Activated gamma-delta T cell (primary cell): ENCODE data around the gene PTCD3.

Experiments used
- DNase-seq: peaks from one replicate; lab custom pipeline; 2025; lab: John Stamatoyannopoulos, UW
- total RNA-seq, 2 donors: gene quantifications; one replicate each; lab custom pipeline; 2026; lab: John Stamatoyannopoulos, UW

PTCD3 gene
- total RNA-seq = 228 to 258 reads per million in 2 donors

DNA sequence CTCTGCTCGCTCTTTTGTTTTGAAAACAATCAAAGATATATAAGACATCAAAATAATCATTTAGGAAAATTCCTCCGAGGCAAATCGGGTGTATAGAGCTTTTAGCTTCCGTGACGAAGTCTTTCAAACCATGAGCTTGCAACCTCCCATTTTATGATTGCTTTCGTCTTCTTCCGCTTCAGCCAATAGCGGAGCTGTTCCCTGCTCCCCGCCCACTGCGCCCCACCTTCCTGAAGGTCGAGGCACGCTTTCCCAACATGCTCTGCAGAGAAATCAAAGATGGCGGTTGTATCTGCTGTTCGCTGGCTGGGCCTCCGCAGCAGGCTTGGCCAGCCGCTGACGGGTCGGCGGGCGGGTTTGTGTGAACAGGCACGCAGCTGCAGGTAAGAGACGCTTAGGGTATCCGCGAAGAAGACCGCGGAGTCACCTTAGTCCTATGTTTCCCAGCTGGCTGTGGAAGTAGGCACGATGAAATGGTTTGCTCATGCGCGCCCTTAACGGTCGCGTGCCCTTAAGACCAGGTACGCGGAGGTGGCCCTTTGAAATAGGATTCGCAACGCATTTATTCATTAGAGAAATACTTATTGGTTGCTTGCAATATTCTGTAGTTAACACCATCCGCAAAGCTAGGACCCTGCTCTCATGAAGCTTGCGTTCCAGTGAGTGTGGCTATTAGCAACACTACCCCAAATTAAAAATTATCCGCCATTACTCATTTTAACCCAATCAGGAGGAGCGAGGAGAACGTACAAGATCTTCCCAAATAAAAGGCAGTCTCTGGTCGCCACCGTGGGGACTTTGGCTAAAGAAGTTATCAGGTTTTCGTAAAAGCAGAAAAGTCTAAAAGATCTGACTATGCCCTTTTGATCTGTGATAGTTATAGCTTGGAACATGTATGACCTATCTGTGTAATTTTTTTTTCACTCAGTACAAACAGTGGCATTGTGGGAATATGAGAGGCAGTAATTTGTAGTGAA lies at the start of gene PTCD3:
PTCD3 (plus strand) TSS at position 267 of the 977 bp plus-strand sequence; CDS start at position 280, 13 bp downstream.
- DNase-seq = peak; percentile 71

GRCh38 chr2:86056590-86057331 lies 49.3 kb upstream of the PTCD3 start:
- no peak for DNase-seq

GRCh38 chr2:86062043-86062442 lies 44.0 kb upstream of the PTCD3 start:
- DNase-seq = no peak

GRCh38 chr2:86064006-86064405 lies 42.0 kb upstream of the PTCD3 start:
- no peak for DNase-seq

GRCh38 chr2:86065512-86065911 lies 40.5 kb upstream of the PTCD3 start:
- no peak for DNase-seq

DNA sequence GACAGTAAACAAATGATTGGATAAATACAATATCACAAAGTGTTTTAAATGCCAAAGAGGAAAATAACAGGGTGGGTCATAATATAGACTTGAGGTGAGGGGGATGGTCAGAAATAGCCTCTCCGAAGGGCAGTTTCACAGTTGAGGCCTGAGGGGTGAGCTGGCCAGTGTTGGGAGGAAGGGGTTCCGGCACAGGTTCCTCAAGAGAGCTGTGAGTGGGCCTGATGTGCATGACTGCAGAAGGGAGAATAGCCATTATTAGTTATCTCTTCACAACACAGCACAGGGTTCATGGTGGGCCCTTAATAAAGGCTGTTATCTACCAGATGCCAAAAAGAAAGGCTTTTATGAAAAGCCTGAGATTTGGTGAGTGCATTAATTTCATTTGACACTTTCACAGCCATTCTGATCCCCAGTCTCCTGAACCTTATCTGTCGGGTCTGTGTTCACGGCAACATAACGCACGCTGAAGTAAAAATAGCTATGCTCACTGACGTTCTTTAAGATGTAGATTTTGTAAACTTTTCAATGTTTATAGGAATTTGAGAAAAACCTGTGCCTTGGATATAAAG lies 39.9 kb upstream of the PTCD3 start:
- DNase-seq = no peak

DNA sequence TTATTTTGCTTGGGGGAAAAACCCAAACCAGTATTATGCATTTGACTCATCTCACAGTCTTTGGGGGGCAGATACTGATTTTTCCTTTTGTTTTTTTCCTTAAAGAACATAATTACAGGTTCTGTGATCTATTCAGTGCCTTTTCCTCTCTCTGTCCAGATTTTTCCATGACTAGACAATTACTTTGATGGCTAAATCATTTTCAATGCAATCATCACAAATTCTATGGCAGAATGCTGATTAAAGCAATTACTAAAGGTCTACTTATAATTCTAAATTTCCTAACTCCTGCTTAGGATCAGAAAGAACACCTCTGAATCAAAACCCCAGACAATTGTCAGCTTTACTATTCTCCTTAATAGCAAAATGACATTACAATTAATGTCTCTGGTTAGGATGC lies 39.1 kb upstream of the PTCD3 start:
- no peak for DNase-seq

- no peak for DNase-seq
Observed at GRCh38 chr2:86068136-86068588, 37.9 kb upstream of the PTCD3 start.

- no peak for DNase-seq
Observed at GRCh38 chr2:86068648-86069047, 37.4 kb upstream of the PTCD3 start.

DNA sequence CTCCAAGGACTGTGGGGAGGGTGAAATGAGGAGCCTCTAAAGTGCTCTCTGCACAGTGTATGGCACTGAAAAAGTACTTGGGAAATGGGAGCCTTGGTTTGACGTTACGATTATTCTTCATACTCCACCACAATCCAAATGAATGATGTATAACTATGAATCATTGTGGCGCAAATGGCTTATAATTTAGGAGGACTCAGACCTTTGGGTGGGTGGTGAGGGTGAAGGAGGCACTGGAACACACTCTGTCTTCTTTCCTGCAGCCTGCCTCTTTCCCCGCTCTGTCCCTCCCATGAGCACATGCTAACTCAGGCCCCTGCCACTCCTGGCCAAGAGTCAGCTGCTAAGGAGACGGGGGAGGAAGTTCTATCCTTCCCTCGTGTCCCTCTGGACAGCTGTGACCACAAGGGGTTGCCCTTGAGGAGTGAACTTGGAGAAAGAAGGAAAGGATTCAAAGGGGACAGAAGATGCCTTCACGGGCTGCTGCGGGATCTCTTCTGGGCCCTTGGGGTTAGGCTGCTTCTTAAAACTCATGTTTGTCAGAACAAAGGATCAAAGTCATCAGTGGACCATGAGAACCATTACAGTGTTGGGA lies 36.8 kb upstream of the PTCD3 start:
- DNase-seq = no peak

DNA sequence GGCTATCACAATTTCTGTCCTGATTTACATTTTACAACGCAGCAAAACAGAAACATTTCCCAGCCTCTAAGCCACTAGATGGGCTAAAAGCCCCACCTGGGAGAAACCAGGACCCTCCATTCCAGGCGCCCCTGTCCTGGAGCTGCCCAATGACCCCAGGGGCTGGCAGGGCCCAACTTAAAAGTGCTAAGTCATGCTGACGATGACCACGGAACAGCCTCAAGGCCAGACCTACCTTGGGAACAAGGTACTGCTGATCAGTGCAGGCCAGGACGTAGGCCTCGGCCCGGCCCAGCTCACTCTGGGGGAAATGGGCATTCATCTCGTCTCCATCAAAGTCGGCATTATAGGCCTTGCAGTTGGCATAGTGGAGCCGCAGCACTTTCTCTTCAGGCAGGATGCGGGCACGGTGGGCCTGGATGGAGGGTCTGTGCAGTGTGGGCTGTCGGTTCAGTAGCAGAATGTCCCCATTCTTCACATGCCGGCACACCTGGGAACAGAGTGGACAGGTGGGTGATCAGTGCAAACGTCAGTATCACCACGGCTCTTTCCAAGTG lies 36.2 kb upstream of the PTCD3 start:
- DNase-seq = no peak

DNA sequence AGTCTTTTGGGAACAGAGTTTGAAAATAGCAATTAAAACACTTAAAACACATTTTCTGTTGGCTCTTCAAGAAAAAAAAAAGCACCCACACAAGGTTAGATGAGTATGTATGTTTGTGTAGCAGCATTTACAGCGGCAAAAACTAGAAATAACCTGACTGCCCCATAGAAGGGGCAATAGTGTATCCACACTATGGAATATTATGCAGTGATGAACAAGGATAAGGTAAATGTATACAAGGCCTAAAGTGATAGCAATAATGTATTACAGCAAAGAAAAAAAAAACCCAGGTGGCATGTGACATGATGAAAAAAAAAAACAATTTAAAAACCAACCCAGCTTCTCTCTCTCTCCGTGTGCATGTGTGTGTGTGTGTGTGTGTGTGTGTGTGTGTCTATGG lies 35.2 kb upstream of the PTCD3 start:
- no peak for DNase-seq

GRCh38 chr2:86072271-86072858 lies 33.7 kb upstream of the PTCD3 start:
- no peak for DNase-seq

DNA sequence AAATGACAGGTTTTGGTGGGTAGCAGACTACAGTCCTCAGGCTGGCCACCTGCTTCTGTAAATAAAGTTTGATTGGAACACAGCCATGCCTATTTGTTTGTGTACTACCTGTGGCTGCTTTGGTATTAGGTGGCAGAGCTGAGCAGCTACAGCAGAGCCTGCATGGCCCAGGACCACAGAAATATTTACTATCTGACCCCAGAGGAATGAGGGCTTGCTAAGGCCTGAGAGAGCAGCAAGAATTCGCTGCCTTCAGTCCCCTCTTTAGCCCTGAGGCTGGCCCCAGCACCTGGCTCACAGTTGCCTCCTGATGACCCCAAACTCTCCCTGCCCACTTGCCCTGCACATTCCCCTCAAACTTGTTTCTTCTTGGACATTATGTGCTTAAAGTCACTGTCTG lies 32.8 kb upstream of the PTCD3 start:
- DNase-seq = no peak

DNA sequence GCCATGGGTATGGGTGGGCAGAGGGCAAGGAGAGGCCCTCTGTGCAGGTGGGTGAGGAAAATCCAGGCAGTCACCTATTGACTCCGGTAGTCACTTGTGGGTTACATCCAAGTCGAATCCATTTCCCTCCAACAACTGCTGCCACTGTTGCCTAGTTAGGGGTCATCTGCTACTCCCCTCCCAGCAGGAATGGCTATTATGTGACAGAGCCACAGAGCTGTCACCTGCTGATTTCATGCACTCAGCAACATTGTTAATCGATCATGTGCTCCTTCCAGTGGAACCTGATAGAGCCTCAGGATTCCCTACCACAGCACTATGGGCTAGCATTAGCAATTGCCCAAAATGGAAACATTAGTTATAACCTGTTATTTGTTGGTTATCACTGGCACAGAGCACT lies 31.8 kb upstream of the PTCD3 start:
- DNase-seq = no peak

- DNase-seq = no peak
Observed at GRCh38 chr2:86074811-86075210, 31.2 kb upstream of the PTCD3 start.

- no peak for DNase-seq
Observed at GRCh38 chr2:86075886-86076285, 30.1 kb upstream of the PTCD3 start.

GRCh38 chr2:86078774-86079545 lies 27.1 kb upstream of the PTCD3 start:
- no peak for DNase-seq

- peak; percentile 44 for DNase-seq
Observed at GRCh38 chr2:86079981-86080911, 25.8 kb upstream of the PTCD3 start.
